ENCODE data around the gene ABRACL.

ABRACL gene

DNA sequence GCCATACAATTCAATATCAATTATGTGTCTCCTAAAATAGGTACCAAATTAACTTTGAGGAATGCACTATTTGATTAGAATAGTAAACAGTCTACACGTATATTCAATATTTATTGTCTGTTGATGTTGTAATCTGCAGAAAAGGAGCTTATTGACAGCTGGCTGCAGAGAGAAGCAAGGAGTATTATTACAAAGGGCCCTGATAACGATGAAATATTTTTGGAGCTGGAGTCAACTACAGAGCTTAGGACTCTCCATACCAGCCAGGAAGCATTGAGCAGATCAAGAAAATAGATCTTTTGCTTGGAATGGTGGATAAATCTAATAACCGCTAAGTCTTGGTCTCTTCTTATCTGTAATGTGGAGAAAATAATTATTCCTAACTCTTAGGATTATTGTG, 25.5 kb downstream of the ABRACL start:
- no peaks in the 10 kb centered on the region for H3K9me3 ChIP-seq (ENCODE audit: control insufficient read depth, insufficient read depth, low read depth, low read length)
- H3K27me3 ChIP-seq (ENCODE audit: control insufficient read depth, insufficient read depth, low read length): no peaks in the 10 kb centered on the region
- no peak overlapping the region for H3K4me3 ChIP-seq (ENCODE audit: low read depth, low read length)
- no peak overlapping the region for H3K27ac ChIP-seq (ENCODE audit: low read depth, low read length)
- H3K9ac ChIP-seq (ENCODE audit: low read length): no peak overlapping the region
- no peaks in the 10 kb centered on the region for H3K36me3 ChIP-seq (ENCODE audit: control insufficient read depth, insufficient read depth, low read length)
- no peaks in the 10 kb centered on the region for H3K4me1 ChIP-seq (ENCODE audit: control insufficient read depth, insufficient read depth, low read length)

GRCh38 chr6:139055709-139056108, 27.2 kb downstream of the ABRACL start:
- no peak overlapping the region for H3K27ac ChIP-seq (ENCODE audit: low read depth, low read length)
- H3K4me3 ChIP-seq (ENCODE audit: low read depth, low read length): no peak overlapping the region
- no peaks in the 10 kb centered on the region for H3K4me1 ChIP-seq (ENCODE audit: control insufficient read depth, insufficient read depth, low read length)
- no peaks in the 10 kb centered on the region for H3K9me3 ChIP-seq (ENCODE audit: control insufficient read depth, insufficient read depth, low read depth, low read length)
- H3K27me3 ChIP-seq (ENCODE audit: control insufficient read depth, insufficient read depth, low read length): no peaks in the 10 kb centered on the region
- H3K9ac ChIP-seq (ENCODE audit: low read length): no peak overlapping the region
- no peaks in the 10 kb centered on the region for H3K36me3 ChIP-seq (ENCODE audit: control insufficient read depth, insufficient read depth, low read length)

GRCh38 chr6:139058029-139058428, 29.5 kb downstream of the ABRACL start:
- no peak overlapping the region for H3K9ac ChIP-seq (ENCODE audit: low read length)

DNA sequence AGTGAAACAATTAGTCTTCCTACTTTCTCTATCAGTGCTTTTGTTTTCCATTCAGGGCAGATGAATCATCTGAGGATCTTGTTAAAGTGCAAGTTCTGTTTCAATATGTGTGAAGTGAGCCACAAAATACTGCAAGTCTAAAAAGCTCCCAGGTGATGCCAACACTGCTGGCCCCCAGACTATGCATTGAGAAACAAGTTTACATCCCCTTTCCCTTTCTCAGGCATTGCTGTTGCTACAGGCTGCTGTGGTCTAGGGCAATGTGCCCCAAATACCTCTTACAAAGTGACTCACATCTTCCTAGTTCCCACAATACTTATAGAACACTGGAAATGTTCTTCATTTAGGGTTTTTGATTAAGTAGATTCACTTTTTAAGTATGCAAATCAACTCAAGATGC, 31.8 kb downstream of the ABRACL start:
- Histone ChIP-seq H3K27ac (ENCODE audit: low read depth, low read length) (no peak overlapping the region), H3K4me3 (ENCODE audit: low read depth, low read length) (no peak overlapping the region), H3K4me1 (ENCODE audit: control insufficient read depth, insufficient read depth, low read length) (no peaks in the 10 kb centered on the region), H3K27me3 (ENCODE audit: control insufficient read depth, insufficient read depth, low read length) (no peaks in the 10 kb centered on the region), H3K9me3 (ENCODE audit: control insufficient read depth, insufficient read depth, low read depth, low read length) (no peaks in the 10 kb centered on the region), H3K36me3 (ENCODE audit: control insufficient read depth, insufficient read depth, low read length) (no peaks in the 10 kb centered on the region), H3K9ac (ENCODE audit: low read length) (no peak overlapping the region)

More at GRCh38 chr6:139058029-139058428, 29.5 kb downstream of the ABRACL start:
- Histone ChIP-seq H3K27me3 (ENCODE audit: control insufficient read depth, insufficient read depth, low read length) (no peaks in the 10 kb centered on the region), H3K36me3 (ENCODE audit: control insufficient read depth, insufficient read depth, low read length) (no peaks in the 10 kb centered on the region), H3K9me3 (ENCODE audit: control insufficient read depth, insufficient read depth, low read depth, low read length) (no peaks in the 10 kb centered on the region), H3K4me1 (ENCODE audit: control insufficient read depth, insufficient read depth, low read length) (no peaks in the 10 kb centered on the region), H3K27ac (ENCODE audit: low read depth, low read length) (no peak overlapping the region), H3K4me3 (ENCODE audit: low read depth, low read length) (no peak overlapping the region)

DNA sequence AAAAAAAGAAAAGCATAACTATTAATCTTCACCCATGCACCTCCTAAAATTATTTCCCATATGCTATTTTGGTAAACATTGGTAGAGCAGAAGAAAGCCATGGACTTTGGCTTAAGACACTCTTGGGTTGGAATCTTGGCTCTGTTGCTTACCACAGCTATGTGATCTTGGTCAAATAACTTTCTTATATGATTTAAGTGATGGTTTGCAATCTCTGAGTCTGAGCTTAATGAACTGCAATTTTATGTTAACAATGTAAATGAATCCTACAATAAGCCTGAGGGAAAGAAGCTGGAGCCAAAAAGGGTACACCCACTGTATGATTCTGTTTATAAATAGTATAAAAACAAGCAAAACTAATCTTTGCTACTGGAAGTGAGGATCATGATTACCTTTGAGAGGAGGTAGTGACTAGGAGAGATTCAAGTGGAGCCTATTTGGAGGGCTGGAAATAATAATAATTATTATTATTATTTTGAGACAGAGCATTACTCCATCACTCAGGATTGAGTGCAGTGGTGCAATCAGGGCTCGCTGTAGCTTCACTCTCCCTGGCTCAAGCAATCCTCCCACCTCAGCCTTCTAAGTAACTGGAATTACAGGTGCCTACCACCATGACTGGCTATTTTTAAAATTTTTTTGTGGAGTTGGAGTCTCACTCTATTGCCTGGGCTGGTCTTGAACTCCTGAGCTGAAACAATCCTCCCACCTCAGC, 34.5 kb downstream of the ABRACL start:
- H3K36me3 ChIP-seq (ENCODE audit: control insufficient read depth, insufficient read depth, low read length): no peaks in the 10 kb centered on the region
- H3K4me1 ChIP-seq (ENCODE audit: control insufficient read depth, insufficient read depth, low read length): no peaks in the 10 kb centered on the region
- no peak overlapping the region for H3K4me3 ChIP-seq (ENCODE audit: low read depth, low read length)
- no peaks in the 10 kb centered on the region for H3K27me3 ChIP-seq (ENCODE audit: control insufficient read depth, insufficient read depth, low read length)
- no peaks in the 10 kb centered on the region for H3K9me3 ChIP-seq (ENCODE audit: control insufficient read depth, insufficient read depth, low read depth, low read length)
- no peak overlapping the region for H3K27ac ChIP-seq (ENCODE audit: low read depth, low read length)
- H3K9ac ChIP-seq (ENCODE audit: low read length): no peak overlapping the region

- Histone ChIP-seq H3K4me1 (ENCODE audit: control insufficient read depth, insufficient read depth, low read length) (no peaks in the 10 kb centered on the region), H3K36me3 (ENCODE audit: control insufficient read depth, insufficient read depth, low read length) (no peaks in the 10 kb centered on the region), H3K27me3 (ENCODE audit: control insufficient read depth, insufficient read depth, low read length) (no peaks in the 10 kb centered on the region), H3K4me3 (ENCODE audit: low read depth, low read length) (no peak overlapping the region), H3K9ac (ENCODE audit: low read length) (no peak overlapping the region), H3K9me3 (ENCODE audit: control insufficient read depth, insufficient read depth, low read depth, low read length) (no peaks in the 10 kb centered on the region), H3K27ac (ENCODE audit: low read depth, low read length) (no peak overlapping the region)
Measured at GRCh38 chr6:139064981-139065665, 36.6 kb downstream of the ABRACL start.

GRCh38 chr6:139066080-139066479, 37.5 kb downstream of the ABRACL start:
- Histone ChIP-seq H3K27ac (ENCODE audit: low read depth, low read length) (no peak overlapping the region), H3K4me3 (ENCODE audit: low read depth, low read length) (no peak overlapping the region), H3K9me3 (ENCODE audit: control insufficient read depth, insufficient read depth, low read depth, low read length) (no peaks in the 10 kb centered on the region), H3K36me3 (ENCODE audit: control insufficient read depth, insufficient read depth, low read length) (no peaks in the 10 kb centered on the region), H3K9ac (ENCODE audit: low read length) (no peak overlapping the region), H3K27me3 (ENCODE audit: control insufficient read depth, insufficient read depth, low read length) (no peaks in the 10 kb centered on the region), H3K4me1 (ENCODE audit: control insufficient read depth, insufficient read depth, low read length) (no peaks in the 10 kb centered on the region)

GRCh38 chr6:139068846-139069245, 40.3 kb downstream of the ABRACL start:
- Histone ChIP-seq H3K36me3 (ENCODE audit: control insufficient read depth, insufficient read depth, low read length) (no peaks in the 10 kb centered on the region), H3K9ac (ENCODE audit: low read length) (no peak overlapping the region), H3K4me1 (ENCODE audit: control insufficient read depth, insufficient read depth, low read length) (no peaks in the 10 kb centered on the region), H3K27me3 (ENCODE audit: control insufficient read depth, insufficient read depth, low read length) (no peaks in the 10 kb centered on the region), H3K9me3 (ENCODE audit: control insufficient read depth, insufficient read depth, low read depth, low read length) (no peaks in the 10 kb centered on the region), H3K4me3 (ENCODE audit: low read depth, low read length) (no peak overlapping the region), H3K27ac (ENCODE audit: low read depth, low read length) (no peak overlapping the region)

DNA sequence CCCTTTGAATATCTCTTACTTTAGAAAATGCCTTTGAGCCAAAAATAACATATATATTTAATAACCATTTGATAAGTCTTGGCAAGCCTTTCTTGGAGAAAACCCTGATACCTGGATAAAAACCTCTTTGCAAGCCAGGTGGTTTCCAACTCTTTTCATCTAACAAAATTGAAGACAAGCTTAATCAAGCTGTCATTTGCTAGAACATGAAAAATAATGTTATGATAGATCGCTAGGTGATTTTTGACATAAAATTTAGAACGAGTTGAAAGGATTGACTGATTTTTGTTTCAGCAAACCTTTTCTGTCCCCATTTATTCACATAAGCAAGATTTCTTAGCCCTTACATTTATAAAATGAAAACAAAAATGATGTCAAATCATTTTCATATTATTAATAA, 44.6 kb downstream of the ABRACL start:
- Histone ChIP-seq H3K4me3 (ENCODE audit: low read depth, low read length) (no peak overlapping the region), H3K4me1 (ENCODE audit: control insufficient read depth, insufficient read depth, low read length) (no peaks in the 10 kb centered on the region), H3K36me3 (ENCODE audit: control insufficient read depth, insufficient read depth, low read length) (no peaks in the 10 kb centered on the region), H3K9me3 (ENCODE audit: control insufficient read depth, insufficient read depth, low read depth, low read length) (no peaks in the 10 kb centered on the region), H3K27me3 (ENCODE audit: control insufficient read depth, insufficient read depth, low read length) (no peaks in the 10 kb centered on the region), H3K27ac (ENCODE audit: low read depth, low read length) (no peak overlapping the region), H3K9ac (ENCODE audit: low read length) (no peak overlapping the region)

GRCh38 chr6:139079018-139079417, 50.5 kb downstream of the ABRACL start:
- Histone ChIP-seq H3K27ac (ENCODE audit: low read depth, low read length) (no peak overlapping the region), H3K4me1 (ENCODE audit: control insufficient read depth, insufficient read depth, low read length) (no peaks in the 10 kb centered on the region), H3K9me3 (ENCODE audit: control insufficient read depth, insufficient read depth, low read depth, low read length) (no peaks in the 10 kb centered on the region), H3K4me3 (ENCODE audit: low read depth, low read length) (no peak overlapping the region), H3K36me3 (ENCODE audit: control insufficient read depth, insufficient read depth, low read length) (no peaks in the 10 kb centered on the region), H3K9ac (ENCODE audit: low read length) (no peak overlapping the region), H3K27me3 (ENCODE audit: control insufficient read depth, insufficient read depth, low read length) (no peaks in the 10 kb centered on the region)

- Histone ChIP-seq H3K9me3 (ENCODE audit: control insufficient read depth, insufficient read depth, low read depth, low read length) (no peaks in the 10 kb centered on the region), H3K4me1 (ENCODE audit: control insufficient read depth, insufficient read depth, low read length) (no peaks in the 10 kb centered on the region), H3K36me3 (ENCODE audit: control insufficient read depth, insufficient read depth, low read length) (no peaks in the 10 kb centered on the region), H3K4me3 (ENCODE audit: low read depth, low read length) (no peak overlapping the region), H3K9ac (ENCODE audit: low read length) (no peak overlapping the region), H3K27ac (ENCODE audit: low read depth, low read length) (no peak overlapping the region), H3K27me3 (ENCODE audit: control insufficient read depth, insufficient read depth, low read length) (no peaks in the 10 kb centered on the region)
Measured at GRCh38 chr6:139080255-139080920, 51.8 kb downstream of the ABRACL start.
